Activated T-cell treated with anti-CD3 and anti-CD28 coated beads for 4 hours (primary cell): ENCODE data around the gene HINT1.
"Not testable (repeated sequence)": the region's sequence is repeated elsewhere in the genome, so short reads cannot be mapped to it uniquely, and the experiment has no call there.

ENCODE experiments used
- DNase-seq: peaks from one replicate; pipeline ENCODE4 v3.0.0-alpha.2; 2020

Gene HINT1

GRCh38 chr5:131170540-131171275 is 5.7 kb upstream of the HINT1 start, which contains the start of gene LYRM7:
Gene LYRM7 (plus strand): TSS chr5:131170944. CDS start chr5:131171021, 77 bp downstream.
- peak; percentile 89 for DNase-seq

DNA sequence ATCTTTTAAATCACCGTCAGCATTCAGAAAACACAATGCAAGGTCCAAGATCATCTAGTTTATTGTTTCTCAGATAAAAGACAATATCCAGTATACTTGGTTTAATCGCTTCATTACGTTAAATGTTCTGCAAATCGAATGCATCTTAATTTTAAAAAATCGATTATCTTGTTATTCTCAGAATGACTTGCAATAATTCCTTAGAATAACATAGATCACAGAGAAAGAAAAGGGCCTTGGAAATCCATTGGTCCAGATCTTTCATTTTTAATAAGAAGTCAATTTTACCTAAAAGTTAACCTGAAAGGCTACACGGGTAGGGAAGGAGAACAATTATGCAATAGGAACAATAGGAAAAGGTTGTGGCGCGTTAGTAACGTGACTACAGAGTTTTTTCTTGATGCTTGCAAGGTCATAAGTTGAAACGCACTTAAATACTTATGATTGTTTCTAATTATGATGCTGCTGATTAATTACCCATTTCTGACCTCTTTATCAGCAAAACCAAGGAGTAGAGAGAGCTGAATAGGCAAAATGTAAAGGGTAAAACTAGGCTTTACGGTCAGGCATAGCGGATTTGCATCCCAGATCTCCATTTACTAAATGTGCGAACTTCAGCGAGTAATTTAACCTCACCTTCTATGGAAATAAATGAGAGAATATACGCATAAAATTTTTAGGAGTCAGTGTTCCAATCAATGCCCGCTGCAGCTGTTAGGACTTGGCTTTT is 4.9 kb upstream of the HINT1 start:
- DNase-seq = no peak

GRCh38 chr5:131167615-131168014 is 2.6 kb upstream of the HINT1 start:
- no peak for DNase-seq

DNA sequence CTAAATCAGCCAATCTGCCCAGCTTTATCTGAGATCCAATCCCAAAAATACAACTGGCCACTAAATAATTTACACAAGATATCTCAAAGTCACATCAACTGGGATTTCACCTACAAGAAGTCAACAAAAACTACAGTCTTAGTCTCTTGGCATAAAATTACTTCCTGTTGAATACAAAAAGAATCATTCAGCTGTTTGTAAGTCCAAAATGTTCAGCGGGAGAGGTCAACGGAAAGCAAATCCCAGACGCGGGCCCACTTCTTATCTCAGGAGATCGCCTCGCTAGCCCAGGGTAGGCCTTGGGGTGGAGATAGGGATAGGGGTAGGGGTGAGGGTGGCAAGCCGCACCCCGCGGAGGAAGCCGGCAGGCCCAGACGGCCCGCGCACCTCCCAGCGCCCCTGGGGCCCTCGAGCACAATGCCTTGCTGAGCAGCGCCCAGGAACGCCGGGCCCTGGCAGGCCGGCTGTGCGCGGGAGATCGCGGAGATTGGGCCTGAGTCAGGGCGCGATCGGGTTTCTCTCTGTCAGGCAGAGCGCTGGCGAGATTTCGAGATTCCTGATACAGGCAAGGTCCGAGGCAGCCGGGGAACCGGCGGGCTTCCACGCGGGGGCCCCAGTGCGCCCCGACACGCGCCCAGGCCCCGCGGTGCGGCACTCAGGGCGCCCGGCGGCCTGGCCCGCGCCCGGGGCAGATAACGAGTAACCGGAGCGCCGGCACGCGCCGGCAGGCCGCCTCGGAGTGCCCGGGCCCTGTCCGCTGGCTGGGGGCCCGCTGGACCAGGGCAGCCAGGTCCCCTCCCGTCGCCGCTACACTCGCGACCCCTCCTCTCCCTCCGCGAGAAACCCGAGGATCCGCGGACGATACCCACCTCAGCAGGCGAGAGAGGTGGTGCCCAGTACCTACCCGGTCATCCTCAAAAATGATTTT is 601 bp downstream of the HINT1 start:
- DNase-seq = peak; percentile 58

DNA sequence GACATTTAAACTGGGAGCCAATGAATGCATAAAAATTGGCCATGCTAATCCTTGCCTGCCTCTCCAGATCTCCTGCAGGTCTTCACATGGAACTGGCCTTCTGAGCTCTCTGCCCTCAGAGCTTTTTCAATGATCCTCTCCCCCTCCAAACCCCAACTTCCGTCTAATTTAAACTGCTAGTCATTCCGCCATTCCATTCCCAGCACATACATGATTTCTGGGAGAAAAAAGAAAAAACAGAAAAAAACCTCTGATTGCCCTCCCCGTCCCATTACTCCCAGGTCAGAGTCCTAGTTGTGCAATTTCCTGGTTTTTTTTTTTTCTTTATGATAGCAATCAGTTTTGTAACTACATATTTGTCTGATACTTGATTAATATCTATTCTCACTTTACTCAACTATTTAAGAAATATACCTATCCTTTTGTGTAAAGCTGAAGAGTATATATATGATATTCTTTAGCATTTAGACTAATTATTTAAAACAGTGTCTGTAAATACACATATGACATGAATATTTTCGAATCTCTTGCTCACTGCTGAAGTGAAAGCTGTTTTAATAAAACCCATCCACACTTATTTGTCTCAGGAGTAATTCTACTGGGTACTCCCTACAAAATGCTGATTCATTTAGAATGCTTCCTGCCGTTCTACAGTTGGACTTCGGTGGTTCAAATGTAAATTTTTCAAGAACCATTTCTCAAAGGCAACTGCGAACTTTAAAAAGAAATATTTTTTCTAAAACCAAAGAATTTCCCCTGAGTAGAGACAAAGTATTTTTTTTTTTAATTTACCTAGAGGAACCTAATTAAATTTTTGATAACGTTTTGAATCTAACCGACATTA is 1.6 kb downstream of the HINT1 start:
- no peak for DNase-seq

DNA sequence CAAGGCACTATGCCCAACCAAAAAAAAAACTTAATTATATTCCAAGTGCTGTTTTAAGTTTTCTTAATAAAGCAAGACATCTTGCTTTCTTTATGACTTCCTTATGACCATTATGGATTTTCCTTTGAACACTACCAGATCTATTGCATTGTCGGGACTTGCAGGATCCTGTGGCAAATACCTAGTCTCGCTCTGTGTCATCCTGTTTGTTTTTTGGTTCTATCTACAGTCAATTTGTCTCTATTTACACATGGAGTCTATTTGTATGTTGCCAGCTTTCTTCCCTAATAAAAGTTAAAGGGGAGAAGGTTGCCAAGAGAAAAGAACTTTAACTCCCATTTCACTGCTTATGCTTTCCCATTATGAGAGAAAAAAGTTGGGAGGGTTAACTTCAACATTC is 4.9 kb downstream of the HINT1 start:
- DNase-seq = no peak

DNA sequence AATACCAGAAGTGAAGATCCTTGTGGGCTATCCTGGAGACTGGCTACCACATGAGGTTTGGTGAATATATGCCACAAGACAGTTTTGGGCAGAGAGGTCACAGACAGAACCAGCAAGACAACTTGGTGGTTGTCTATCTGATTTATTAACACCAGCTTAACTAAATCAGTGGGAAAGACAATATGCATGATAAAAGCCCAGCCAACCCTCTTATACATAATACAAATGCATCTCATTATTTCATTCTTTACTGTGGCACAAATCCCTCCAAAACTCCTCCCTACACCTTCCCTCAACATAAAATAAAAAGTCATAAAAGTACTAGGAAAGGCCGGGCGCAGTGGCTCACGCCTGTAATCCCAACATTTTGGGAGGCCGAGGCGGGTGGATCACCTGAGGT is 8.1 kb downstream of the HINT1 start:
- DNase-seq = no peak

- no peak for DNase-seq
Observed at GRCh38 chr5:131156385-131156784, 8.7 kb downstream of the HINT1 start.

GRCh38 chr5:131151216-131151615 is 13.8 kb downstream of the HINT1 start:
- DNase-seq = no peak

GRCh38 chr5:131150408-131150807 is 14.6 kb downstream of the HINT1 start:
- DNase-seq = no peak

- DNase-seq = no peak
Observed at GRCh38 chr5:131148835-131149234, 16.2 kb downstream of the HINT1 start.

DNA sequence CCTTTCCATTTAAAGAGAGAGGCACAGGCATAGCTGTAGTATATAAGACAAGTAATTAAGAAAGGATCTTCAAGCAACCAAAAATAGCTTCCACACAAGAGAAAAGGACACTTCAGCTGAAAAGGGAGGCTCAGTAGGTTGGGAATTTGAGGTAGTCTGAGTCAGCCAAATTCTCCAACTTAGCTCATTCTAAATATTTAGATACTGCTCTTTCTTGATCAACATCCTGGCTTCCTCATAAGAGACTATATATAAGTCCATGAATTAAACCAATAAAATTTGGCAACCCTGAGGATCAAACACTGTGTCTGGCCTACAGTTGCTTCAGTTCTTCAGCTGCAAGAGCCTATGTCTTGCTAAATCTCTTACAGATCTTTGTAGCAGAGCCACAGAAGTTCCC is 17.8 kb downstream of the HINT1 start:
- DNase-seq = no peak

- no peak for DNase-seq
Observed at GRCh38 chr5:131142970-131143617, 22.0 kb downstream of the HINT1 start.

DNA sequence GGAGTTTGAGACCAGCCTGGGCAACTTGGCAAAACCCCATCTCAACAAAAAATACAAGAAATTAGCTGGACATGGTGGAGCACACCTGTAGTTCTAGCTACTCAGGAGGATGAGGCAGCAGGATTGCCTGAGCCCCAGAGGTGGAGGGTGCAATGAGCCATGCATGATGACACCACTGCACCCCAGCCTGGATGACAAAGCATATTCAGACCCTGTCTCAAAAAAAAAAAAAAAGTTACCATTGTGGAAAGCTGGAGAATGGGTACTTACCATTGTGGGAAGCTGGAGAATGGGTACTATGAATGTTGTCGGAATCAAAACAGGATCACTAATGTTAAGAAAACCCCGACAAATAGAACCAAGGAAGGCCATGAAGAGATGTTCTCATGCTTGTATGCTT is 25.7 kb downstream of the HINT1 start:
- no peak for DNase-seq

- not testable (repeated sequence) for DNase-seq
Observed at GRCh38 chr5:131138406-131138805, 26.6 kb downstream of the HINT1 start.

GRCh38 chr5:131133091-131133490 is 32.0 kb downstream of the HINT1 start:
- not testable (repeated sequence) for DNase-seq

GRCh38 chr5:131129306-131129705 is 35.8 kb downstream of the HINT1 start:
- DNase-seq = no peak

- not testable (repeated sequence) for DNase-seq
Observed at GRCh38 chr5:131127244-131127643, 37.8 kb downstream of the HINT1 start.

DNA sequence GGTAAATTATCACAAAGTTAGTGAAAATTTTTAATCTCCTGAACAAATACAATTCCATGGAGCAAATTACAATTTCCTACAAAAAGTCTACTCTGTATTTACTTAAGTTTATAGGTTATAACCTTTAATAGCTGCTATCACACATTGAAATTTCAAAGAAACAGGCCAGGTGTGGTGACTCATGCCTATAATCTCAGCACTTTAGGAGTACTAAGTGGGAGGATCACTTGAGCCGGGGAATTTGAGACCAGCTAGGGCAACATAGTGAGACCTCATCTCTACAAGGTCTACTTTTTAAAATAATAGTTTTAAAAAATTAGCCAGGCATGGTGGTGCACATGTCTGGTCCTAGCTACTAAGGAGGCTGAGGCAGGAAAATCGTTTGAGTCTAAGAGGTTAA is 50.3 kb downstream of the HINT1 start:
- DNase-seq = no peak

GRCh38 chr5:131112424-131112823 is 52.6 kb downstream of the HINT1 start:
- no peak for DNase-seq

GRCh38 chr5:131110256-131110594 is 54.8 kb downstream of the HINT1 start:
- no peak for DNase-seq
